Stimulated activated naive B cell treated with anti-CD40 and anti-IgM and Interleukin-4, amounts not matched to agents 10 μg/mL and 1 μg/mL and 100 μg/mL, for 72 hours (primary cell): ENCODE data around the gene TECPR2.

Source experiments
- ATAC-seq, 2 donors: fragments of 150-1000 bp; cut with Tn5 transposase; replicated peaks; 2 replicates each; pipeline ENCODE4 v1.10.0; 2021; ENCODE audit warnings: moderate library complexity in 1 of 2
- DNase-seq: peaks from one replicate; pipeline ENCODE4 v3.0.0; 2021
- H3K27ac Mint-ChIP-seq: one replicate; pipeline ENCODE4 v1.8.0; 2022; ENCODE audit warnings: mild to moderate bottlenecking, mixed read lengths
- H3K27me3 Mint-ChIP-seq, 2 donors: one replicate each; pipeline ENCODE4 v1.8.0; 2022; ENCODE audit warnings: mixed read lengths in 2 of 2
- H3K36me3 Mint-ChIP-seq, 2 donors: one replicate each; pipeline ENCODE4 v1.8.0; 2022; ENCODE audit warnings: mixed read lengths in 2 of 2, mild to moderate bottlenecking in 1 of 2
- H3K4me1 Mint-ChIP-seq, 2 donors: one replicate each; pipeline ENCODE4 v1.8.0; 2022; ENCODE audit warnings: mixed read lengths in 2 of 2, mild to moderate bottlenecking in 1 of 2
- H3K4me3 Mint-ChIP-seq, 2 donors: one replicate each; pipeline ENCODE4 v1.8.0; 2022; ENCODE audit warnings: mild to moderate bottlenecking in 2 of 2, mixed read lengths in 2 of 2, moderate library complexity in 1 of 2
- H3K9me3 Mint-ChIP-seq, 2 donors: one replicate each; pipeline ENCODE4 v1.8.0; 2022; ENCODE audit warnings: mixed read lengths in 2 of 2, mild to moderate bottlenecking in 1 of 2

Gene TECPR2

DNA sequence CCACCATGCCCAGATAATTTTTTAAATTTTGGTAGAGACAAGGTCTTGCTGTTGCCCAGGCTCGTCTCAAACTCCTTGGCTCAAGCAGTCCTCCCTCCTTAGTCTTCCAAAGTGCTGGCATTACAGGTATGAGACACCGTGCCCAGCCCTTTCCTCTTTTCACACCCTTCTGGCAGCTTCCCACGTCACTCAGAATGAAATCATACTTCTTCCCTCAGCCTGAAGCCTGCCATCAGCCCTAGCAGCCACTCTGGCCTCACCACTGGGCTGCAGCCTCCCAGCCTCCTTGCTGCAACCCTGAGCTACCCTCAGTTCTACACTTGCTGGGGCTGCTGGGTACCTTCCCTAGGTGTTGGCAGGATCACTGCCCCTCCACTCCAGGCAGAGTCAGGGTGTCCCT lies 128.6 kb downstream of the TECPR2 start:
- H3K4me3 Mint-ChIP-seq = no peak overlapping the region
- no peaks in the 10 kb centered on the region for H3K27me3 Mint-ChIP-seq
- no peaks in the 10 kb centered on the region for H3K4me1 Mint-ChIP-seq
- no peak overlapping the region for H3K27ac Mint-ChIP-seq
- no peaks in the 10 kb centered on the region for H3K9me3 Mint-ChIP-seq
- ATAC-seq = no peak
- DNase-seq = no peak
- peaks cover 0 to 15% of the 10 kb centered on the region in 2 donors for H3K36me3 Mint-ChIP-seq

DNA sequence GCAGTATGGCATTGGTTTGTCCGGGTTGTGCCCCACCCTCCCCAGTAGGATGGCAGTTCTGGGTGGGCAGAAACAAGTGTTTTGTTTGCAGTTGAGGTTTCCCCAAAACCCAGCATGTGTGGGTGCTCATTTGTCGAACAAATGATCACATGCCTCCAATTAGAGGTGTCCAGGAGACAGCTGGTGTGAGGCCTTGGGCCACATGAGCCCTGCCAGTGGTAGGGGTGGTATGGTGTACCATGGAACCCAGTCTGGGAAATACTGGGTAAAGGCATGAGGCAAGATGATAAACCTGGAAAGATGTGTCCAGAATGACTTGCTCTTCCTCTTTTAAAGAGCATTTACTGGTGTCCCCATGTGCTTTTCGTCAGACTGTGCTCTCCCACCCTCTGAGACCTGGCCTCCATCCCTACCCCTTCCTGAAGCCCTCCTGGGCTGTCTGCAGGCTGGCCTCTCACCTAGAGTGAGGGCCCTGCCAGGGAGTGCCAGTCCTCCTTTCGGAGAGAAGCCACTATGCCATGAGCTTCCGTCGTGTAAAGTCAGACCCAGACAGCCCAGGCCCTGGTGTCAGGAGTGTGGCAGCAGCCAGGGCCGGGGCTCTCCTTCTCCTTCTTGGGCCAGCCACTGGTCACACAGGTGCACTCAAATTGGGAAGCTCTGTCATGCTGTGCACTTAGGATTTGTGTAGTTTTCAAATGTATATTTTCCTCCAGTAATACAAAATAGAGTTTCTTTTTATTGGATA lies 129.2 kb downstream of the TECPR2 start:
- H3K4me1 Mint-ChIP-seq = no peaks in the 10 kb centered on the region

DNA sequence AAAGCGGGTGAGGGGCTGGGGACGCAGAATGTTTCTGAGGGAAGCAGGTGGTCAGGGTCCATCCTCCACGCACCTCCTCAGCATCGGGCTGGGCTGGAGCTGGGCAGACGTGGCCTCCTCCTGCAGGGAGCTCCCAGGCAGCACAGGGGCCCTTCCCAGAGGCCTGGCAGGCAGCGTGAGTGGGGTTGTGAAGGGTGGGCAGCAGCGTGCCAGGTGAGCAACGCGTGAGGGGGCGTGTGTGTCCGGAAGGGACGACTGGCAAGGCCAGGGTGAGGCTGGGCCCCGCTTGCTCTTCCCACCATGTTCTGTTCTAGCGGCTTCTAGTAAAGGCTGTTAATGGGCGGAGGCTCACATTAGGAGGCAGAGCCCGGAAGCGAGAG lies 129.8 kb downstream of the TECPR2 start:
- no peaks in the 10 kb centered on the region for H3K27me3 Mint-ChIP-seq
- H3K36me3 Mint-ChIP-seq = peaks cover 4 to 8% of the 10 kb centered on the region in 2 donors
- ATAC-seq = no peak
- H3K27ac Mint-ChIP-seq = no peak overlapping the region
- H3K4me1 Mint-ChIP-seq = no peaks in the 10 kb centered on the region
- H3K9me3 Mint-ChIP-seq = no peaks in the 10 kb centered on the region
- no peak overlapping the region for H3K4me3 Mint-ChIP-seq
- no peak for DNase-seq

More for the DNA sequence above, 129.2 kb downstream of the TECPR2 start:
- Mint-ChIP-seq H3K27me3 (no peaks in the 10 kb centered on the region), H3K4me3 (no peak overlapping the region), H3K36me3 (peaks cover 0 to 9% of the 10 kb centered on the region in 2 donors), H3K27ac (no peak overlapping the region), H3K9me3 (no peaks in the 10 kb centered on the region)
- ATAC-seq (no peak), DNase-seq (no peak)

DNA sequence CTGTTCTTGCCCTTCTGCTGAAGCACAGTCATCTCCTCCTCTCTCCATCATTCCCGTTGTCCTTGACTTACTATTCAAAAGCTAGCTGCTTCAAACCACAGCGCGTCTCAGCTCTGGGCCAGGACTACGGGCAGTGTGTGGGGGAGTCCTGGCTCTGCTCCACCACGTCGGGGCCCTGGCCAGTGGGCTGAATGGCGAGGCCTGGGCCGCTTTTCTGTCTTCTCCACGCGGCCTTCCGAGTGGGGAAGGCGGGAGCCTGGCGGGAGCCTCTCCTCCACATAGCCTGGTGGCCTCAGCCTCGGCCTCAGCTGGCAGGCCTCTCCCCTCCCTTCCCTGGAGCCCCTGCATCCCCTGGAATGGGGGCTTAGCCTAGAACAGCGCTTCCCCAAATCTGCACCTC lies 130.4 kb downstream of the TECPR2 start:
- Mint-ChIP-seq H3K4me3 (no peak overlapping the region), H3K27ac (no peak overlapping the region), H3K9me3 (no peaks in the 10 kb centered on the region), H3K36me3 (peaks cover 6 to 12% of the 10 kb centered on the region in 2 donors), H3K4me1 (no peaks in the 10 kb centered on the region), H3K27me3 (no peaks in the 10 kb centered on the region)
- ATAC-seq = no peak
- no peak for DNase-seq

DNA sequence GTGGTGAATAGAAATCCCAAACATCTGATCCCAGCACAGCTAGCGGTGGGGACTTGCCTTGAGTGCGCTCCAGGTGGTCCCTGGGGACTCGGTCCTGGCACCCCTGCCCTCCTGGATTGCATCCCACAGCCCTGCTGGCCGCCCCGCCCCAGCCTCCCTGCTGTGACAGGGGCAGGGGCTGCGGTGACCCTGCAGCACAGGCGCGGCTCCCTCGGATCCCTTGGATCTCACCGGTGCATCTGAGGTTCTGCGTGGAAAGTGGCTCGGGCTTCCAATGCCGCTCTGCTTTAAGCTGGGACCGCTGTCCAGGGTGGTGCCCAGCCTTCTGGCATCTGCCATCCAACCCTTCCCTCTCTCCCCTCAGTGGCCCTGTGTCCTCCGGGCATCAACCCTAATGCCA lies 130.8 kb downstream of the TECPR2 start:
- DNase-seq (no peak), ATAC-seq (no peak)
- H3K36me3 Mint-ChIP-seq = peaks cover 10 to 17% of the 10 kb centered on the region in 2 donors
- H3K27me3 Mint-ChIP-seq = no peaks in the 10 kb centered on the region
- no peaks in the 10 kb centered on the region for H3K4me1 Mint-ChIP-seq
- H3K4me3 Mint-ChIP-seq = no peak overlapping the region
- H3K27ac Mint-ChIP-seq = no peak overlapping the region
- H3K9me3 Mint-ChIP-seq = no peaks in the 10 kb centered on the region

DNA sequence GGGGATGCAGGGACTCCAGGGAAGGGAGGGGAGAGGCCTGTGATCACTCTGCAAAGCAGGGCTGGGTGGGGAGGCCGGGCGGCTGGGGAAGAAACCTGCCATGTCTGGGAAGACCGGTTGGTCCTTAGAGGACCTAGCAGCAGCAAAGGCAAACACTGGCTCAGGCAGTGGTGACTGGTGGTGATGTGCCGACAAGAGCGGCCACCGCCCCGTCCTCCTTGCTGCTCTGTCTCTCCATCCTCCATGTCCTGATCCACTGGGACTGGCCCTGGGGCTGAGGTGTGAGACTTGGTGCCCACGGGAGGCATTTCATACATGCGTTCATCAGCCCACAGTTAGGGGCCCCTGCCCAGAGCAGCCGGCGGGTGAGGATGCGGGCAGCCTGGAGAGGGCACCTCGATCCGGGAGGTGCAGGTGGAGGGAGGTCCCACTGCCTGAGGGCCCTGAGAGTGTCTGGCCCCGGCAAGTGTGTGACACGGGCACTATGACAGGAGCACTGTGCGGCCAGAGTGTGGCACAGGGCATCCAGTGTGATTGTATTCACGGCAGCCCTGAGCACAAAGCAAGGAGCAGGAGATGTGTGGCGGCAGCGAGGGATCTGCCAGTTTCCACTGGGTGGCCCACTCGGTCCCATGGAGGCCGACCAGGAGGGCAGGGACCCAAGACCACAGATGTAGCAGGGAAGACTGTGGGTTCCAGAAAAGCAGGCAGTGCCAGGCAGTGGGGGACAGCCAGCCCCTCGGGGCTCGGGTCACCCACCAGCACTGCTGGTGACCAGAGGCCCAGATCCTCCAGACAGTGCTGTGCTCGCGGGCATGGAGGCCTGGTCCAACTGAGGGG lies 133.0 kb downstream of the TECPR2 start:
- H3K27me3 Mint-ChIP-seq = no peaks in the 10 kb centered on the region
- ATAC-seq = no peak
- H3K4me1 Mint-ChIP-seq = no peaks in the 10 kb centered on the region
- DNase-seq = no peak
- no peaks in the 10 kb centered on the region for H3K9me3 Mint-ChIP-seq
- no peak overlapping the region for H3K4me3 Mint-ChIP-seq
- no peak overlapping the region for H3K27ac Mint-ChIP-seq
- peaks cover 15 to 21% of the 10 kb centered on the region in 2 donors for H3K36me3 Mint-ChIP-seq

DNA sequence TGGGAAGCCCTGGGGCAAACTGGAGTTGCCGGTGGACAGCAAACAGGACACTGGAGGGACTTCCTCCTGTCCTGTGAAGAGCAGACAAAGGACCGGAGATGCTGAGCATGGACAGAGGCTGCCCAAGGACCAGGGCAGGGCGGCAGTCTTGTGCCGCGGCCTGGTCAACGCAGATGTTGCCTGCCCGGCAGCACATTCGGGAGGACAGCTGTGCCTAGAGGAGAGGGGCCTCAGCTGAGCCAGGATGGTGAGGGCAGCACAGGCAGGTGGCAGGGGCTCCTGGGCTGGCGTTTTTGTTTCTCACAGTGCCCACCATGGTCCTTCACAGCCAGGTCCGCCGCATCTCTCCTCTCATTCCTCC lies 133.6 kb downstream of the TECPR2 start:
- H3K4me3 Mint-ChIP-seq = no peak overlapping the region
- no peaks in the 10 kb centered on the region for H3K27me3 Mint-ChIP-seq
- H3K27ac Mint-ChIP-seq = no peak overlapping the region
- DNase-seq = no peak
- H3K9me3 Mint-ChIP-seq = no peaks in the 10 kb centered on the region
- H3K4me1 Mint-ChIP-seq = no peaks in the 10 kb centered on the region
- H3K36me3 Mint-ChIP-seq = peaks cover 15 to 18% of the 10 kb centered on the region in 2 donors
- no peak for ATAC-seq

DNA sequence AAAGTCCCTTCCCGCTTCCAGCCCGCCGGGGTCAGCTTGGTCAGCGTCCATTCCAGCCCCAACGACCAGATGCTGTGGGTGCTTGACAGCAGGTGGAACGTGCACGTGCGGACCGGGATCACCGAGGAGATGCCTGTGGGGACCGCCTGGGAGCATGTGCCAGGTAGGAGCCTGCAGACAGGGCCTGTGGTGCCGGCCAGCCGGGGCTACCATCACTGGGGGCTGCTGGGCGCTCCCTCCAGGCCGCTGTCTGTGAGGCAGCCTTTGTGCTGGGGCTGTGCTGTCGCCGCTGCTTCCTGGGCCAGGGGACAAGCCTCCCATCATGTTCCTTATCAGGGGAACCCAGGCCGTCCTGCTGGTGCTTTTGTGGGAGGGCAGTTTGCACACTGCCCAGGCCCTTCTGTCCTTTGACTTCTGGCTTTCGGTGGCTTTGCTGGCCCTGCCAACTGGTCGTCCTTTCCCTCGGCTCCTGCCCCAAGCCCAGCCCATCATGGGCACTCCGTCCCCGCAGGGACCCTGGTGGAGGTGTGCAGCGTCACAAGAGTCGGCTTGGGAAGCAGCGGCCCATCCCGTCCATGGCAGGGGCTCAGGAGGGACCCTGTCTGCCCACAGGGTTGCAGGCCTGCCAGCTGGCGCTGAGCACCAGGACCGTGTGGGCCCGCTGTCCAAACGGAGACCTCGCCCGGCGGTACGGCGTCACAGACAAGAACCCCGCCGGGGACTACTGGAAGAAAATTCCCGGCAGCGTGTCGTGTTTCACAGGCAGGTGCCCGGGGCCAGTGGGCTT lies 134.4 kb downstream of the TECPR2 start:
- ATAC-seq = no peak
- Mint-ChIP-seq H3K36me3 (peaks cover 14 to 15% of the 10 kb centered on the region in 2 donors), H3K9me3 (no peaks in the 10 kb centered on the region), H3K4me3 (no peak overlapping the region), H3K27ac (no peak overlapping the region), H3K27me3 (no peaks in the 10 kb centered on the region), H3K4me1 (no peaks in the 10 kb centered on the region)
- no peak for DNase-seq

DNA sequence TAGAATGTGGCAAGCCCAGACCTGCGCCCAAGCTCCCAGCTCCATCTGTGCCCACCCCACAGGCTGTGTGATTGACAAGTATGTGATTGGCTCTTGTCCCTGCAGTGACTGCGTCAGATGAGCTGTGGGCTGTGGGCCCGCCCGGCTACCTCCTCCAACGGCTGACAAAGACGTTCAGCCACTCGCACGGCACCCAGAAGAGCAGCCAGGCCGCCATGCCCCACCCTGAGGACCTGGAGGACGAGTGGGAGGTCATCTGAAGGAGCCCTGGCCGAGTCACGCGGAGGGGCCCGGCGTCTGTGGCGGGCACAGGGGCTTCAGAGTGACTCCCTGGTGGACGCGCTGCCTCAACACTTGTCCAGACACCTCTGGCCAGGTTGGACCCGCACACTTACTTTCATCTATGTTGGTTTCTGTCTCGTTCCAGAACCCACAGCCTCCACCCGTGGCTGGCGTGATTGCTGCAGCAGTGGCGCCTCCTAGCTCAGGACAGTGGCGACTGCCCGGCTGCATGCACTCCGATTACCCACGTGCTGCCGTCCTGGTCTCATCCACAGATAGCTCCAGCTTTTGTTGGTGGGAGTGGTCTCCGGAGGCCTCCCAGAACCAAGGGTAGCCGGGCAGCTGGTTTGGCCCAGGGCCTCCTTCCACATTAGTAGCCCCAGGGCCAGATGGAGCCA lies 135.4 kb downstream of the TECPR2 start:
- Mint-ChIP-seq H3K9me3 (no peaks in the 10 kb centered on the region), H3K4me3 (no peak overlapping the region), H3K4me1 (no peaks in the 10 kb centered on the region), H3K27ac (no peak overlapping the region), H3K27me3 (no peaks in the 10 kb centered on the region), H3K36me3 (peaks cover 14 to 15% of the 10 kb centered on the region in 2 donors)
- DNase-seq (no peak), ATAC-seq (no peak)

DNA sequence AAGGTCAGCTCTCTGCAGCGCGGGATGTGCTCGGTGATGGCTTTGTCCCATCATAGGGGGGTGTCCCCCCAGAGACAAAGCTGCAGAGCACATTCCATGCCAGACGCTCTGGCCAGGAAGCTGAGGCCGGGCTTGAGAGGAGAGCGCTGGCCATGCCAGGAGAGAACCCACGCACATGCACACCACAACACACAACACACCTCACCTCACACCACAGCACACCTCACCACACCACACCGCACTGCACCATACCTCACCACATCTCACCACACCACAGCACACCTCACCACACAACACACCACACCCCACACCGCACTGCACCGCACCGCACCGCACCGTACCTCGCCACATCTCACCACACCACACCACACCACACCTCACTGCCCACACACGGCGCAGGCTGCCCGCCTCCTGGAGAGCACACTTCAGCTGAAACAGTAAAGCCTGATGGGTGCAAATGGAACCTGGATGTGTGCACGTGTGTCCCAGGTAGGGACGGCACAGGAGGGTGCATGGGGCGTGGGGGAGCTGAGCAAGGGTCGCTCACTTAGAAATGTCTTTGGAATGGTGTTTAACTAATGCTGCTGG lies 136.0 kb downstream of the TECPR2 start:
- no peak for DNase-seq
- Mint-ChIP-seq H3K27me3 (no peaks in the 10 kb centered on the region), H3K4me3 (no peak overlapping the region), H3K4me1 (no peaks in the 10 kb centered on the region), H3K9me3 (no peaks in the 10 kb centered on the region), H3K36me3 (peaks cover 14 to 15% of the 10 kb centered on the region in 2 donors), H3K27ac (peak overlapping the region; percentile 63)
- no peak for ATAC-seq

DNA sequence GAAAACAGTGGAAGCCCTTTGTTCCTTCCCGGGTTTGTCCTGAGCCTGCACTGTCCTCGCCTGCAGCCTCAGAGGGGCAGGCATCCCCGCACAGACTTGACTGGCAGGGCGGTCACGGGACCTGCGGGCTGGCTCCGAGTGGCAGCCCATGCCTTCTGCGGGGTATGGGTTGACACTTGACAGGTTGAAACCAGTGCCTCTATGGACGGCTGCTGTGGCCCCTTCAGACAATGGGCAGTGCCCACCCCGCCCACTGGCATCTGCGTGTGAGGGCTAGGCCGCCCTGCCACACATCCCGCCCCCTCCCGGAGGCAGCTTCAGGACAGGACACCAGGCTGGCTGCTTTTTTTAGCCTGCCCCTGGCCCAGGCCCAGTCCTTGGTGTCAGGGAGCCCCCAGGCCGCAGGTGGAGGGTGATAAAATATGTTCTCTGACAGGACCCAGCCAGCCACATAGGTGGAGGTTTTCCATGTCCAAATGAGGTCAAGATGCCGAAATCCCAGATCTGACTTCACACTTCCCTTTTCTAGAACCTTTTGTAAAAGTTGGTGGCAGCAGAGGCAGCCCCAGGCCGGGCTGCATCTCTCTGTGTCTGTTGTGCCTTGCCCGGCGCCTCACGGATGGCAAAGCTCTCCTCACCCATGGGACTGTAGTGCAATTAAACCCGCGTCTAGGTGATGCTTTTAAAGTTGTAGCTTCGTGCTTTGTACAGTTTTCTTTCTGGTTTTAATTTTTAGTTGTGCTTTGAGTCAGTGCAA lies 136.8 kb downstream of the TECPR2 start:
- H3K36me3 Mint-ChIP-seq = peaks cover 14 to 15% of the 10 kb centered on the region in 2 donors
- no peaks in the 10 kb centered on the region for H3K4me1 Mint-ChIP-seq
- H3K27ac Mint-ChIP-seq = no peak overlapping the region
- ATAC-seq = no peak
- H3K27me3 Mint-ChIP-seq = no peaks in the 10 kb centered on the region
- no peak overlapping the region for H3K4me3 Mint-ChIP-seq
- DNase-seq = no peak
- H3K9me3 Mint-ChIP-seq = no peaks in the 10 kb centered on the region

DNA sequence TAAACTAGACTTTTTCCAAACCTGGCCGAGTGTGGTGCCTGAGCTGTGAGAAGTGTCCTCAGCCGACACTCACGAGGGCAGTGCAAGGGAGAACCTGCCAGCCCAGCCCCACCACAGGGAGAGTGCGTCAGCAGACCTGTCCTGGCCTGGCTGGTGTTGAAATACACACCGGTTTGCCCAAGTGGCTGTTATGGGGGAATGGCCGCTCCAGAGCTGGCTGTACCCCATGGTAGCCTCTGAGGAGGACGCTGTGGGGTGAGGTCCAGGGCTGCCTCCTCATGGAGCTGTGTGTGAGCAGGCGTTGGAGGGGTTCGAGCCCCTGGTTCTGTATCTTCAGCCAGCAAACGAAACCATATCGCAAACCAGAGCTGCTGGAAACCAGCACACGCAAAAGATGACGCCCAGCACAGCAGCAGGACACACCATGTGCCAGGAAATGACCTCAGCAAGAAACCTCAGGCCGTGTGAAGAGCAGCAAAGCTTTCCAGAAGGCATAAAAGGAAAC lies 137.5 kb downstream of the TECPR2 start:
- Mint-ChIP-seq H3K4me3 (no peak overlapping the region), H3K36me3 (peaks cover 14 to 15% of the 10 kb centered on the region in 2 donors), H3K27ac (no peak overlapping the region), H3K9me3 (no peaks in the 10 kb centered on the region), H3K27me3 (no peaks in the 10 kb centered on the region), H3K4me1 (no peaks in the 10 kb centered on the region)
- no peak for DNase-seq
- ATAC-seq = no peak

DNA sequence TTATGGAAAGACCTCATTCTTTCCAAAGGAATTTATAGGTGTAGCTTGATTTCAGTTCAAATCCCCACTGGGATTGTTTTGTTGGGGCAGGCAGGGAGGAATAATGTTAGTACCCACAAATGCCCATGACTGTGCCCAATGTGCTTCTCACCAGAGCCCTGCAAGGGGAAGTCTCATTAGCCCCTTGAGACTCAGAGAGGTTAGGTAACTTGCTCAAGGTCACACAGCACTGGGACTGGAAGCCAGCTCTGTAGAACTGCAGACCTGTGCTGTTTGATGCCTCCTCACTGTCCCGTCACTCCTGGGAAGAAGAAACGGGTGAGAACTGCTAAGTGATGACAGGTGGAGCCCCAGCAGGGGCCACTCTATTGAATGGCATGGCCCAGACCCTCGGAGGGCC lies 138.0 kb downstream of the TECPR2 start:
- H3K9me3 Mint-ChIP-seq = no peaks in the 10 kb centered on the region
- no peak for DNase-seq
- ATAC-seq = no peak
- H3K4me1 Mint-ChIP-seq = no peaks in the 10 kb centered on the region
- H3K4me3 Mint-ChIP-seq = no peak overlapping the region
- no peak overlapping the region for H3K27ac Mint-ChIP-seq
- peaks cover 14 to 15% of the 10 kb centered on the region in 2 donors for H3K36me3 Mint-ChIP-seq
- no peaks in the 10 kb centered on the region for H3K27me3 Mint-ChIP-seq
